Adrenal gland (tissue), 5 donors: ENCODE results near the gene SBK1.

Source experiments
- POLR2A ChIP-seq, 2 donors: fragments of 450-650 bp; IDR thresholded peaks; one replicate each; pipeline ENCODE4 v1.6.1; 2017; ENCODE audit warnings: antibody characterized with exemption in 2 of 2, mild to moderate bottlenecking in 2 of 2, moderate library complexity in 1 of 2
- TF ChIP-seq, protein P1 (sequence below), 6 experiments: fragments of 450-650 bp in 4 of 6; fragments of 200-600 bp in 2 of 6; sonication (generic) in 1 of 6; IDR thresholded peaks; 1 replicate in 5 of 6; 2 replicates in 1 of 6; pipeline versions ENCODE4 v1.5.1 to v1.8.0; 2016 to 2021; ENCODE audit warnings: antibody characterized with exemption in 6 of 6, mild to moderate bottlenecking in 2 of 6, moderate library complexity in 1 of 6
- donor health status: DM: no; HTN: no; CAD: no.

DNA sequence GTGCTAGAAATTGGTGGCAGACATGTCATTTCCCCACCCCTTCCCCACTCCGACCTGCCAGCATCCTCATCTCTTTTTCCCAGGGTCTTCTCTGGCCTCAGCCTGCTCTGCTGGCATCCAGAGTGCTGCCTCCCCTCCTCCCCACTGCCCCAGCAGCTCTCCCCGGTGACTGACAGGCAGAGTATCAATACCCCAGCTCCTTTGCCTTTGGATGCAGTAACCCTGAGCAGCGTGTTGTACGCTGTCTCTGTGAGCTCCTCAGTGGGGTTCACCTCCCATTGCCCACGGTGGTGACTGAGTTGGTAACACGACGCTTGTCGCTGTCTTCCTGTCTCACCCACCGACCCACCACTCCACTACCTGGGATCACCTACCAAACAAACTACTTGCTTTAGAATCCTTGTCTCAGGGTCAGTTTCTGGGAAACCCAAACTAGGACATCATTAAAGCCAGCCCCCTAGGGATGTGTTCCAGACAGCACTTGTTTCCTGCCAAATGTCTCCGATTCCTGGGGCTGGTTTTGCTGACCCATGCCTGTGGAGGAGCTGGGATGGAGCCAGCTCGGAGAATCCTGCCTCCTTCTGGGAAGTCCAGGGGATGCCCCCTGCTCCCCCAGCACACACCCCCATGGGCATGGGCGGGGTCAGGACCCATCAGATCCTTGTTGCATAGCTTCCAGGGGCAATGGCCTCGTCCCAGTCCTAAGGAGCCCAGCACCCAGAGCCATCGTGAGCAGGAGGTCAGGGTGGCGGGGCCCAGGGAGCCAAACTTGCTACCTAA lies 8.3 kb upstream of the SBK1 start:
- TF ChIP-seq, protein P1, sequence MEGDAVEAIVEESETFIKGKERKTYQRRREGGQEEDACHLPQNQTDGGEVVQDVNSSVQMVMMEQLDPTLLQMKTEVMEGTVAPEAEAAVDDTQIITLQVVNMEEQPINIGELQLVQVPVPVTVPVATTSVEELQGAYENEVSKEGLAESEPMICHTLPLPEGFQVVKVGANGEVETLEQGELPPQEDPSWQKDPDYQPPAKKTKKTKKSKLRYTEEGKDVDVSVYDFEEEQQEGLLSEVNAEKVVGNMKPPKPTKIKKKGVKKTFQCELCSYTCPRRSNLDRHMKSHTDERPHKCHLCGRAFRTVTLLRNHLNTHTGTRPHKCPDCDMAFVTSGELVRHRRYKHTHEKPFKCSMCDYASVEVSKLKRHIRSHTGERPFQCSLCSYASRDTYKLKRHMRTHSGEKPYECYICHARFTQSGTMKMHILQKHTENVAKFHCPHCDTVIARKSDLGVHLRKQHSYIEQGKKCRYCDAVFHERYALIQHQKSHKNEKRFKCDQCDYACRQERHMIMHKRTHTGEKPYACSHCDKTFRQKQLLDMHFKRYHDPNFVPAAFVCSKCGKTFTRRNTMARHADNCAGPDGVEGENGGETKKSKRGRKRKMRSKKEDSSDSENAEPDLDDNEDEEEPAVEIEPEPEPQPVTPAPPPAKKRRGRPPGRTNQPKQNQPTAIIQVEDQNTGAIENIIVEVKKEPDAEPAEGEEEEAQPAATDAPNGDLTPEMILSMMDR (IDR thresholded peaks at IDR 0.05), result no peak
- no peak for TF ChIP-seq POLR2A (IDR thresholded peaks at IDR 0.05)
